SK-N-SH (cell line): ENCODE data around the gene TSNAXIP1. TPM values are rescaled to one million over a fixed set of nuclear protein-coding genes. Genes with fewer than 3 reads are reported as not detected.

Experiments
- CTCF ChIA-PET: fragments of 300-600, 350-600 bp; formaldehyde crosslinking; extraction: SDS; loops from one replicate; lab custom pipeline; 2021; lab: Yijun Ruan, JAX
- POLR2A ChIA-PET: fragments of 350-600 bp; sonication (Branson Sonifier 250); formaldehyde crosslinking; extraction: SDS; loops from one replicate; lab custom pipeline; 2020; ENCODE audit warnings: antibody characterized with exemption, inconsistent platforms; lab: Yijun Ruan, JAX
- DNase-seq: peaks from one replicate; pipeline ENCODE4 v3.0.0; 2012
- H2AFZ ChIP-seq: fragments of 200-600 bp; sonication (generic); 2 replicates; pipeline ENCODE4 v1.8.1; 2016; ENCODE audit warnings: antibody characterized with exemption, mild to moderate bottlenecking, low read depth
- H3F3A ChIP-seq: fragments of 200-600 bp; sonication (generic); replicated peaks from 2 replicates; pipeline ENCODE3; 2016; ENCODE audit warnings: antibody characterized with exemption, mild to moderate bottlenecking; ENCODE audit not compliant: insufficient read depth
- H3K27ac ChIP-seq, 2 experiments: fragments of 200-500 bp in 1 of 2; fragments of 200-600 bp in 1 of 2; sonication (Bioruptor generic) in 1 of 2; sonication (generic), shearing (Covaris generic) in 1 of 2; 2 replicates each; pipeline versions ENCODE4 v1.5.1 to v1.6.1; 2014 to 2016; ENCODE audit warnings: low read depth in 2 of 2, inconsistent platforms in 1 of 2, low read length in 1 of 2, mild to moderate bottlenecking in 1 of 2, mixed read lengths in 1 of 2
- H3K27me3 ChIP-seq: fragments of 200-600 bp; sonication (generic), shearing (Covaris generic); 2 replicates; pipeline ENCODE4 v1.6.1; 2016; ENCODE audit warnings: mixed run types; ENCODE audit not compliant: insufficient read depth
- H3K36me3 ChIP-seq, 2 experiments: fragments of 200-500 bp in 1 of 2; fragments of 200-600 bp in 1 of 2; sonication (Bioruptor generic) in 1 of 2; sonication (generic) in 1 of 2; replicated peaks in 1 of 2; 2 replicates each; pipeline versions ENCODE3 to v1.5.1; 2014 to 2016; ENCODE audit warnings: low read length in 1 of 2, mild to moderate bottlenecking in 1 of 2; ENCODE audit not compliant: insufficient read depth in 2 of 2, control insufficient read depth in 1 of 2
- H3K4me1 ChIP-seq, 2 experiments: fragments of 200-500 bp in 1 of 2; fragments of 200-600 bp in 1 of 2; sonication (Bioruptor generic) in 1 of 2; sonication (generic), shearing (Covaris generic) in 1 of 2; 2 replicates each; pipeline versions ENCODE4 v1.5.1 to v1.6.1; 2014 to 2016; ENCODE audit warnings: low read depth in 1 of 2, low read length in 1 of 2, mixed run types in 1 of 2; ENCODE audit not compliant: insufficient read depth in 2 of 2, control insufficient read depth in 1 of 2
- H3K4me2 ChIP-seq: fragments of 200-600 bp; sonication (generic), shearing (Covaris generic); 2 replicates; pipeline ENCODE4 v1.6.1; 2017; ENCODE audit warnings: mixed run types
- H3K4me3 ChIP-seq, 2 experiments: fragments of 200-500 bp in 1 of 2; fragments of 200-600 bp in 1 of 2; sonication (Bioruptor generic) in 1 of 2; sonication (generic), shearing (Covaris generic) in 1 of 2; 2 replicates each; pipeline versions ENCODE4 v1.5.1 to v1.8.1; 2014 to 2016; ENCODE audit warnings: low read depth in 2 of 2, inconsistent platforms in 1 of 2, low read length in 1 of 2, mild to moderate bottlenecking in 1 of 2, mixed read lengths in 1 of 2, moderate library complexity in 1 of 2
- H3K79me2 ChIP-seq: fragments of 200-600 bp; sonication (generic); 2 replicates; pipeline ENCODE4 v1.8.1; 2017; ENCODE audit warnings: mild to moderate bottlenecking; ENCODE audit not compliant: insufficient read depth
- H3K9ac ChIP-seq: fragments of 200-600 bp; sonication (generic); 2 replicates; pipeline ENCODE4 v1.6.1; 2017; ENCODE audit warnings: mixed run types
- H3K9me2 ChIP-seq: fragments of 200-600 bp; sonication (generic); 2 replicates; pipeline ENCODE4 v1.6.1; 2017; ENCODE audit warnings: mixed run types
- H3K9me3 ChIP-seq: fragments of 200-600 bp; sonication (generic); 2 replicates; pipeline ENCODE4 v1.6.1; 2017; ENCODE audit warnings: mixed run types, mild to moderate bottlenecking, moderate library complexity
- H4K20me1 ChIP-seq: fragments of 200-600 bp; sonication (generic); 2 replicates; pipeline ENCODE4 v1.6.1; 2017; ENCODE audit warnings: mild to moderate bottlenecking, mixed run types; ENCODE audit not compliant: insufficient read depth
- ELF1 ChIP-seq: IDR thresholded peaks from 2 replicates; pipeline ENCODE4 v1.4.0; 2012
- FOXJ3 ChIP-seq: sonication (generic); formaldehyde crosslinking; IDR thresholded peaks from 2 replicates; pipeline ENCODE4 v1.5.1; 2020; ENCODE audit warnings: mild to moderate bottlenecking, missing genetic modification reagents
- FOXM1 ChIP-seq: IDR thresholded peaks from 2 replicates; pipeline ENCODE4 v1.4.0; 2012; ENCODE audit warnings: low read depth, mild to moderate bottlenecking
- GABPA ChIP-seq: IDR thresholded peaks from 2 replicates; pipeline ENCODE4 v1.4.0; 2012; ENCODE audit warnings: low read depth, mild to moderate bottlenecking
- GATA2 ChIP-seq: sonication (generic); formaldehyde crosslinking; IDR thresholded peaks from 2 replicates; pipeline ENCODE4 v1.5.0; 2020; ENCODE audit warnings: mild to moderate bottlenecking, missing genetic modification reagents
- MEF2A ChIP-seq: IDR thresholded peaks from 2 replicates; pipeline ENCODE4 v1.4.0; 2012; ENCODE audit warnings: low read depth, borderline replicate concordance
- NFIC ChIP-seq: IDR thresholded peaks from 2 replicates; pipeline ENCODE4 v1.4.0; 2012; ENCODE audit warnings: borderline replicate concordance
- PBX3 ChIP-seq: IDR thresholded peaks from 2 replicates; pipeline ENCODE4; 2012
- RAD21 ChIP-seq: IDR thresholded peaks from 2 replicates; pipeline ENCODE4 v1.6.1; 2012; ENCODE audit warnings: mild to moderate bottlenecking, low read length
- RCOR1 ChIP-seq: fragments of 150-350 bp; IDR thresholded peaks from 2 replicates; pipeline ENCODE4 v1.6.1; 2017; ENCODE audit warnings: antibody characterized with exemption, low read length
- RFX5 ChIP-seq: IDR thresholded peaks from 2 replicates; pipeline ENCODE4 v1.6.1; 2012; ENCODE audit warnings: mild to moderate bottlenecking, improper control_type of control experiment, low read length
- RXRA ChIP-seq: IDR thresholded peaks from 2 replicates; pipeline ENCODE4 v1.4.0; 2012; ENCODE audit warnings: low read depth, mild to moderate bottlenecking, borderline replicate concordance
- SIN3A ChIP-seq: IDR thresholded peaks from 2 replicates; pipeline ENCODE4 v1.6.1; 2012; ENCODE audit warnings: low read depth, mild to moderate bottlenecking, low read length, moderate library complexity, borderline replicate concordance
- TCF12 ChIP-seq: IDR thresholded peaks from 2 replicates; pipeline ENCODE4 v1.4.0; 2012
- WGBS: methylation state at CpG from one replicate; pipeline ENCODE4 v1.1.6; 2017; ENCODE audit warnings: low lambda C conversion rate; 5-methylcytosine and 5-hydroxymethylcytosine counted together
- polyA plus RNA-seq, 3 experiments: library from polyadenylated mRNA; depleted of rRNA; stranded (reverse); fragments of >200 nt; gene quantifications; 2 replicates each; pipeline ENCODE4 v1.2.3, GENCODE V29; 2012
- TF ChIP-seq, protein P1 (sequence below): IDR thresholded peaks from 2 replicates; pipeline ENCODE4 v1.4.0; 2012; ENCODE audit warnings: low read depth, borderline replicate concordance
- TF ChIP-seq, protein P2 (sequence below): IDR thresholded peaks from 2 replicates; pipeline ENCODE4 v1.4.0; 2012; ENCODE audit warnings: low read depth
- TF ChIP-seq, protein P3 (sequence below): IDR thresholded peaks from 2 replicates; pipeline ENCODE4 v1.4.0; 2012; ENCODE audit warnings: low read depth, borderline replicate concordance

TSNAXIP1 gene
- polyA plus RNA-seq, 1 of the 3 experiments (the other 2 are of a cell fraction) = 4.4 TPM

- WGBS = 79% methylated on average over 3 of the region's 3 CpGs
- H3K79me2 ChIP-seq = peaks cover 58% of the 10 kb centered on the region
These were observed 64.6 kb downstream of the TSNAXIP1 start for GRCh38 chr16:67871256-67871655.

More at GRCh38 chr16:67871256-67871655, 64.6 kb downstream of the TSNAXIP1 start:
- TF ChIP-seq FOXJ3 (CRISPR knock-in tag) (no peak), RAD21 (no peak), RFX5 (no peak), ELF1 (no peak), MEF2A (no peak), PBX3 (no peak), SIN3A (no peak), TCF12 (no peak), NFIC (no peak), RXRA (no peak), FOXM1 (no peak), GATA2 (CRISPR knock-in tag) (no peak), RCOR1 (no peak), GABPA (no peak)
- TF ChIP-seq, protein P1, sequence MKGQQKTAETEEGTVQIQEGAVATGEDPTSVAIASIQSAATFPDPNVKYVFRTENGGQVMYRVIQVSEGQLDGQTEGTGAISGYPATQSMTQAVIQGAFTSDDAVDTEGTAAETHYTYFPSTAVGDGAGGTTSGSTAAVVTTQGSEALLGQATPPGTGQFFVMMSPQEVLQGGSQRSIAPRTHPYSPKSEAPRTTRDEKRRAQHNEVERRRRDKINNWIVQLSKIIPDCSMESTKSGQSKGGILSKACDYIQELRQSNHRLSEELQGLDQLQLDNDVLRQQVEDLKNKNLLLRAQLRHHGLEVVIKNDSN = no peak
- TF ChIP-seq, protein P2, sequence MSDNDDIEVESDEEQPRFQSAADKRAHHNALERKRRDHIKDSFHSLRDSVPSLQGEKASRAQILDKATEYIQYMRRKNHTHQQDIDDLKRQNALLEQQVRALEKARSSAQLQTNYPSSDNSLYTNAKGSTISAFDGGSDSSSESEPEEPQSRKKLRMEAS = no peak
- TF ChIP-seq, protein P3, sequence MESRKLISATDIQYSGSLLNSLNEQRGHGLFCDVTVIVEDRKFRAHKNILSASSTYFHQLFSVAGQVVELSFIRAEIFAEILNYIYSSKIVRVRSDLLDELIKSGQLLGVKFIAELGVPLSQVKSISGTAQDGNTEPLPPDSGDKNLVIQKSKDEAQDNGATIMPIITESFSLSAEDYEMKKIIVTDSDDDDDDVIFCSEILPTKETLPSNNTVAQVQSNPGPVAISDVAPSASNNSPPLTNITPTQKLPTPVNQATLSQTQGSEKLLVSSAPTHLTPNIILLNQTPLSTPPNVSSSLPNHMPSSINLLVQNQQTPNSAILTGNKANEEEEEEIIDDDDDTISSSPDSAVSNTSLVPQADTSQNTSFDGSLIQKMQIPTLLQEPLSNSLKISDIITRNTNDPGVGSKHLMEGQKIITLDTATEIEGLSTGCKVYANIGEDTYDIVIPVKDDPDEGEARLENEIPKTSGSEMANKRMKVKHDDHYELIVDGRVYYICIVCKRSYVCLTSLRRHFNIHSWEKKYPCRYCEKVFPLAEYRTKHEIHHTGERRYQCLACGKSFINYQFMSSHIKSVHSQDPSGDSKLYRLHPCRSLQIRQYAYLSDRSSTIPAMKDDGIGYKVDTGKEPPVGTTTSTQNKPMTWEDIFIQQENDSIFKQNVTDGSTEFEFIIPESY = no peak
- Histone ChIP-seq H3K9me3 (no peaks in the 10 kb centered on the region), H2AFZ (no peak overlapping the region), H3K36me3 (peaks cover 31 to 47% of the 10 kb centered on the region in 2 experiments), H4K20me1 (peaks cover 30% of the 10 kb centered on the region), H3K4me2 (no peak overlapping the region), H3K4me1 (peaks cover 11 to 13% of the 10 kb centered on the region in 2 experiments; a peak in 1 of 4 replicates), H3K27ac (no peak overlapping the region; a peak in 1 of 4 replicates), H3K4me3 (no peak overlapping the region), H3K9ac (no peak overlapping the region), H3F3A (peaks cover 23% of the 10 kb centered on the region), H3K9me2 (no peaks in the 10 kb centered on the region), H3K27me3 (no peaks in the 10 kb centered on the region)
- no peak for DNase-seq
- POLR2A ChIA-PET = interaction anchor here (0.8 kb wide), 1 partner anchor 350 kb away, joined by 3 read pairs; no protein-coding TSS in a partner anchor
- CTCF ChIA-PET = interaction anchor here (0.7 to 2.9 kb wide), 6 partner anchors 11 to 194 kb away, joined by 3 to 14 read pairs (median 3); partner anchors contain the start of gene NUTF2
